IMR-90 (cell line): ENCODE measurements around the gene UBL7. TPM values are rescaled to one million over a fixed set of nuclear protein-coding genes. Genes with fewer than 3 reads are reported as not detected.
A peak's percentile ranks its signal among the peaks of the same experiment; 100 is the strongest.

ENCODE experiments used
- ATAC-seq: fragments of 200-7000 bp; cut with Tn5 transposase; 2 replicates; pipeline ENCODE4 v1.9.1; 2020; ENCODE audit warnings: low read depth, mild to moderate bottlenecking, moderate library complexity
- BruUV-seq: library from RNA; stranded (reverse); fragments of 400-500 nt; replicated peaks from 2 replicates; lab custom pipeline; 2021; lab: Mats Ljungman, UMichigan
- CTCF ChIA-PET: fragments of 300-600 bp; formaldehyde crosslinking; extraction: SDS; loops from one replicate; lab custom pipeline; 2021; ENCODE audit warnings: antibody characterized with exemption; lab: Yijun Ruan, JAX
- POLR2A ChIA-PET: fragments of 300-600 bp; sonication (Branson Sonifier 250); formaldehyde crosslinking; loops from one replicate; lab custom pipeline; 2022; ENCODE audit warnings: antibody characterized with exemption; ENCODE audit not compliant: unreplicated experiment; lab: Charles Lee
- DNase-seq: peaks from one replicate; pipeline ENCODE4 v3.0.0; 2013
- H2AFZ ChIP-seq: replicated peaks from 2 replicates; pipeline ENCODE3; 2013; ENCODE audit warnings: low read length, mild to moderate bottlenecking; ENCODE audit not compliant: poor library complexity
- H2AK5ac ChIP-seq: 2 replicates; pipeline ENCODE4 v1.6.1; 2013; ENCODE audit warnings: low read depth, low read length, inconsistent platforms
- H2AK9ac ChIP-seq: replicated peaks from 2 replicates; pipeline ENCODE3; 2013; ENCODE audit warnings: mild to moderate bottlenecking, low read depth, low read length, moderate library complexity; ENCODE audit not compliant: poor library complexity
- H2BK120ac ChIP-seq: 2 replicates; pipeline ENCODE4 v1.6.1; 2013; ENCODE audit warnings: low read depth, low read length, inconsistent platforms
- H2BK15ac ChIP-seq: 3 replicates; pipeline ENCODE4 v1.6.1; 2013; ENCODE audit warnings: low read depth, low read length, inconsistent platforms
- H2BK20ac ChIP-seq: 2 replicates; pipeline ENCODE4 v1.6.1; 2013; ENCODE audit warnings: low read depth, mild to moderate bottlenecking, inconsistent platforms, low read length, moderate library complexity
- H2BK5ac ChIP-seq: 2 replicates; pipeline ENCODE4 v1.6.1; 2013; ENCODE audit warnings: mild to moderate bottlenecking, low read depth, low read length, inconsistent platforms; ENCODE audit not compliant: poor library complexity, severe bottlenecking
- H3K14ac ChIP-seq: replicated peaks from 2 replicates; pipeline ENCODE4 v1.6.1; 2013; ENCODE audit warnings: low read depth, low read length, inconsistent platforms
- H3K18ac ChIP-seq: 2 replicates; pipeline ENCODE4 v1.6.1; 2013; ENCODE audit warnings: low read depth, low read length, control low read depth
- H3K23ac ChIP-seq: 2 replicates; pipeline ENCODE4 v1.6.1; 2013; ENCODE audit warnings: low read depth, low read length, inconsistent platforms
- H3K27ac ChIP-seq: 2 replicates; pipeline ENCODE4 v1.5.1; 2013; ENCODE audit warnings: mild to moderate bottlenecking, control low read depth, low read length; ENCODE audit not compliant: insufficient read depth
- H3K27me3 ChIP-seq: 2 replicates; pipeline ENCODE4 v1.6.1; 2013; ENCODE audit warnings: low read length; ENCODE audit not compliant: control insufficient read depth, insufficient read depth
- H3K36me3 ChIP-seq: 2 replicates; pipeline ENCODE4 v1.6.1; 2013; ENCODE audit warnings: low read length, mixed read lengths; ENCODE audit not compliant: control insufficient read depth, insufficient read depth
- H3K4ac ChIP-seq: 2 replicates; pipeline ENCODE4 v1.6.1; 2013; ENCODE audit warnings: low read depth, low read length, inconsistent platforms
- H3K4me1 ChIP-seq: 2 replicates; pipeline ENCODE4 v1.6.1; 2013; ENCODE audit warnings: low read length, mixed read lengths; ENCODE audit not compliant: control insufficient read depth, insufficient read depth
- H3K4me2 ChIP-seq: 2 replicates; pipeline ENCODE4 v1.6.1; 2013; ENCODE audit warnings: low read depth, mild to moderate bottlenecking, control low read depth, low read length, moderate library complexity
- H3K4me3 ChIP-seq: 2 replicates; pipeline ENCODE4 v1.5.1; 2013; ENCODE audit warnings: low read depth, mild to moderate bottlenecking, control low read depth, low read length, moderate library complexity; ENCODE audit not compliant: insufficient read depth
- H3K56ac ChIP-seq: 2 replicates; pipeline ENCODE4 v1.6.1; 2013; ENCODE audit warnings: low read length, inconsistent platforms; ENCODE audit not compliant: insufficient read depth; ENCODE audit errors: extremely low read depth
- H3K79me1 ChIP-seq, 2 experiments: 2 replicates each; pipeline ENCODE4 v1.6.1; 2013; ENCODE audit warnings: low read length in 2 of 2, inconsistent platforms in 1 of 2, low read depth in 1 of 2
- H3K9ac ChIP-seq: 2 replicates; pipeline ENCODE4 v1.6.1; 2013; ENCODE audit warnings: low read depth, low read length, control low read depth
- H3K9me1 ChIP-seq: 2 replicates; pipeline ENCODE4 v1.6.1; 2013; ENCODE audit warnings: low read length, inconsistent platforms; ENCODE audit not compliant: insufficient read depth
- H3K9me3 ChIP-seq: 2 replicates; pipeline ENCODE4 v1.6.1; 2013; ENCODE audit warnings: low read length; ENCODE audit not compliant: control insufficient read depth, insufficient read depth
- H4K20me1 ChIP-seq: 2 replicates; pipeline ENCODE4 v1.6.1; 2013; ENCODE audit warnings: low read length, inconsistent platforms; ENCODE audit not compliant: insufficient read depth
- H4K5ac ChIP-seq: 2 replicates; pipeline ENCODE4 v1.6.1; 2013; ENCODE audit warnings: mild to moderate bottlenecking, low read depth, low read length, control low read depth
- H4K8ac ChIP-seq, 2 experiments: 2 replicates each; pipeline ENCODE4 v1.6.1; 2013; ENCODE audit warnings: low read depth in 2 of 2, low read length in 2 of 2, control low read depth in 1 of 2, inconsistent platforms in 1 of 2
- H4K91ac ChIP-seq: 2 replicates; pipeline ENCODE4 v1.6.1; 2013; ENCODE audit warnings: low read depth, low read length, inconsistent platforms; ENCODE audit not compliant: insufficient read depth
- BHLHE40 ChIP-seq: fragments of 150-350 bp; IDR thresholded peaks from 2 replicates; pipeline ENCODE4 v1.6.1; 2016; ENCODE audit warnings: mild to moderate bottlenecking, low read depth, low read length
- CEBPB ChIP-seq: IDR thresholded peaks from 2 replicates; pipeline ENCODE4 v1.6.1; 2012; ENCODE audit warnings: low read depth, low read length, improper control_type of control experiment
- CTCF ChIP-seq: conservative IDR thresholded peaks from 2 replicates; pipeline ENCODE4 v1.5.1; 2012; ENCODE audit warnings: mild to moderate bottlenecking, low read depth, low read length, improper control_type of control experiment
- ELK1 ChIP-seq: fragments of 150-350 bp; IDR thresholded peaks from 2 replicates; pipeline ENCODE4 v1.6.1; 2016; ENCODE audit warnings: low read depth, mild to moderate bottlenecking, low read length, moderate library complexity, borderline replicate concordance
- MAZ ChIP-seq: IDR thresholded peaks from 2 replicates; pipeline ENCODE4 v1.6.1; 2012; ENCODE audit warnings: low read depth, mild to moderate bottlenecking, low read length, improper control_type of control experiment, moderate library complexity, borderline replicate concordance
- MXI1 ChIP-seq: IDR thresholded peaks from 2 replicates; pipeline ENCODE4 v1.6.1; 2012; ENCODE audit warnings: low read depth, mild to moderate bottlenecking, low read length, moderate library complexity, borderline replicate concordance
- RCOR1 ChIP-seq: IDR thresholded peaks from 2 replicates; pipeline ENCODE4 v1.6.1; 2012; ENCODE audit warnings: mild to moderate bottlenecking, low read length, improper control_type of control experiment; ENCODE audit not compliant: insufficient replicate concordance
- RFX5 ChIP-seq: IDR thresholded peaks from 2 replicates; pipeline ENCODE4 v1.8.0; 2012; ENCODE audit warnings: low read depth, mild to moderate bottlenecking, low read length, moderate library complexity
- USF2 ChIP-seq: fragments of 150-350 bp; IDR thresholded peaks from 2 replicates; pipeline ENCODE4 v1.6.1; 2017; ENCODE audit warnings: mild to moderate bottlenecking, antibody characterized with exemption, low read length, low read depth
- WGBS, 2 experiments: methylation state at CpG; one replicate each; pipeline versions ENCODE4 v1.1.5 to v1.1.7; 2013; ENCODE audit warnings: missing lambda C conversion rate in 2 of 2; ENCODE audit not compliant: insufficient read length in 1 of 2; ENCODE audit errors: extremely low coverage in 2 of 2; 5-methylcytosine and 5-hydroxymethylcytosine counted together
- dilution Hi-C: fragments of 300-500 bp; cut with HindIII; formaldehyde crosslinking; loops from one replicate; pipeline ENCODE4 v1.14.3; 2018; ENCODE audit warnings: low sequenced_read_pairs; ENCODE audit not compliant: unreplicated experiment
- in situ Hi-C: fragments of 300-500 bp; cut with MboI; formaldehyde crosslinking; loops from 3 replicates; pipeline ENCODE4 v1.14.3; 2019; ENCODE audit warnings: low sequenced_read_pairs, inconsistent platforms, mixed read lengths
- intact Hi-C: fragments of 100-400 bp; cut with micrococcal nuclease; formaldehyde crosslinking; loops from 2 replicates; pipeline ENCODE4 v1.10.0; 2022
- polyA plus RNA-seq, 3 experiments: library from polyadenylated mRNA; depleted of rRNA; stranded (reverse); fragments of >200 nt; gene quantifications; 2 replicates each; pipeline ENCODE4 v1.2.3, GENCODE V29; 2012; ENCODE audit warnings: low replicate concordance in 1 of 3
- total RNA-seq: library from RNA; depleted of rRNA; stranded (reverse); fragments of >200 nt; gene quantifications from 2 replicates; pipeline ENCODE4 v1.2.3, GENCODE V29; 2012

UBL7 gene
- total and polyA plus RNA-seq, 2 of the 4 experiments (the other 2 are of a cell fraction), result 68.1 to 78.4 TPM

GRCh38 chr15:74399511-74400312 is 61.2 kb downstream of the UBL7 start (continued):
- no peak for TF ChIP-seq USF2

GRCh38 chr15:74399100-74399499 is 61.9 kb downstream of the UBL7 start:
- POLR2A ChIA-PET, result no interaction called here
- no peaks in the 10 kb centered on the region for H4K20me1 ChIP-seq
- H3K4me1 ChIP-seq, result peaks cover 42% of the 10 kb centered on the region
- TF ChIP-seq USF2, result no peak
- TF ChIP-seq CTCF, result no peak
- TF ChIP-seq RCOR1, result no peak
- no peak for TF ChIP-seq ELK1
- no peak for TF ChIP-seq BHLHE40
- TF ChIP-seq CEBPB, result no peak
- no peak for TF ChIP-seq MAZ
- TF ChIP-seq RFX5, result no peak
- no peak for TF ChIP-seq MXI1

More at GRCh38 chr15:74399100-74399499, 61.9 kb downstream of the UBL7 start:
- peaks cover 43% of the 10 kb centered on the region for H3K9me1 ChIP-seq
- no peak overlapping the region for H3K18ac ChIP-seq
- H2AK9ac ChIP-seq, result no peak overlapping the region
- no peaks in the 10 kb centered on the region for H3K27me3 ChIP-seq
- no peak overlapping the region for H2AFZ ChIP-seq
- no peaks in the 10 kb centered on the region for H3K9me3 ChIP-seq
- peak overlapping the region; percentile 86; the same call in 1 of the 3 replicates for H2BK15ac ChIP-seq
- dilution Hi-C loops (no loop called here), in situ Hi-C loops (no loop called here), intact Hi-C loops (no loop called here)
- peak overlapping the region; percentile 12; the same call in 1 of the 2 replicates for H3K23ac ChIP-seq
- H2BK5ac ChIP-seq, result no peak overlapping the region
- H3K36me3 ChIP-seq, result no peaks in the 10 kb centered on the region
- CTCF ChIA-PET, result no interaction called here
- peak overlapping the region; percentile 54; the same call in 1 of the 2 replicates for H2AK5ac ChIP-seq
- H2BK20ac ChIP-seq, result peak overlapping the region; percentile 85
- no peak for ATAC-seq
- H3K79me1 ChIP-seq, result peaks cover 0 to 30% of the 10 kb centered on the region in 2 experiments; a peak in 3 of 4 replicates
- H3K9ac ChIP-seq, result no peak overlapping the region
- no TSS peak for BruUV-seq
- H4K91ac ChIP-seq, result peak overlapping the region; percentile 8; the same call in 1 of the 2 replicates
- peak overlapping the region; percentile 74 for H3K14ac ChIP-seq
- no peak overlapping the region for H3K4me2 ChIP-seq
- H4K8ac ChIP-seq, result peak overlapping the region in 1 of 2 experiments; percentile 67; a peak in 1 of 4 replicates
- H3K4ac ChIP-seq, result peak overlapping the region; percentile 91; the same call in 1 of the 2 replicates
- no peak overlapping the region for H4K5ac ChIP-seq
- DNase-seq, result no peak
- peak overlapping the region; percentile 64; the same call in 1 of the 2 replicates for H2BK120ac ChIP-seq
- WGBS, 2 experiments, result no CpG with 5 or more reads among the region's 3 CpGs
- no peak overlapping the region for H3K56ac ChIP-seq
- no peak overlapping the region for H3K27ac ChIP-seq
- H3K4me3 ChIP-seq, result no peak overlapping the region
